PC-3 (cell line): ENCODE data around the gene KIF6. TPM values are rescaled to one million over a fixed set of nuclear protein-coding genes. Genes with fewer than 3 reads are reported as not detected.

Experiments used
- ATAC-seq: fragments of 200-7000 bp; cut with Tn5 transposase; 2 replicates; pipeline ENCODE4 v1.9.1; 2020; ENCODE audit warnings: mild to moderate bottlenecking, moderate library complexity
- BruUV-seq: library from RNA; stranded (reverse); fragments of 400-500 nt; replicated peaks from 2 replicates; lab custom pipeline; 2021; lab: Mats Ljungman, UMichigan
- CTCF ChIA-PET: fragments of 300-600 bp; sonication (Branson Sonifier 250); formaldehyde crosslinking; loops from one replicate; lab custom pipeline; 2022; ENCODE audit warnings: antibody characterized with exemption; lab: Charles Lee
- POLR2A ChIA-PET: fragments of 300-600 bp; sonication (Branson Sonifier 250); formaldehyde crosslinking; loops from one replicate; lab custom pipeline; 2022; ENCODE audit warnings: antibody characterized with exemption; ENCODE audit not compliant: unreplicated experiment; lab: Charles Lee
- DNase-seq: peaks from one replicate; pipeline ENCODE4 v3.0.0-alpha.2; 2015
- H2AFZ ChIP-seq: fragments of 300-600 bp; sonication (generic); 2 replicates; pipeline ENCODE4 v1.6.0; 2016; ENCODE audit warnings: antibody characterized with exemption, low read length
- H3F3A ChIP-seq: fragments of 300-600 bp; sonication (generic); one replicate; pipeline ENCODE4 v1.6.0; 2017; ENCODE audit warnings: antibody characterized with exemption, low read length, control low read depth, mild to moderate bottlenecking; ENCODE audit not compliant: unreplicated experiment
- H3K27ac ChIP-seq: fragments of 300-600 bp; sonication (generic); 2 replicates; pipeline ENCODE4 v1.5.1; 2016; ENCODE audit warnings: mild to moderate bottlenecking, low read length
- H3K27me3 ChIP-seq: fragments of 300-600 bp; sonication (generic); 2 replicates; pipeline ENCODE4 v1.6.1; 2016; ENCODE audit warnings: low read length, mixed read lengths
- H3K36me3 ChIP-seq: fragments of 300-600 bp; sonication (generic); 2 replicates; pipeline ENCODE4 v1.6.1; 2016; ENCODE audit warnings: low read depth, mixed run types, low read length, mixed read lengths
- H3K4me1 ChIP-seq: fragments of 300-600 bp; sonication (generic); 2 replicates; pipeline ENCODE4 v1.5.1; 2016; ENCODE audit warnings: low read length; ENCODE audit not compliant: insufficient read depth
- H3K4me2 ChIP-seq: fragments of 300-600 bp; sonication (generic); 2 replicates; pipeline ENCODE4 v1.6.0; 2016; ENCODE audit warnings: low read length
- H3K4me3 ChIP-seq: fragments of 300-600 bp; sonication (generic); 2 replicates; pipeline ENCODE4 v1.5.1; 2016; ENCODE audit warnings: mild to moderate bottlenecking, low read length, mixed read lengths
- H3K79me2 ChIP-seq: fragments of 300-600 bp; sonication (generic); 2 replicates; pipeline ENCODE4 v1.6.1; 2017; ENCODE audit warnings: low read length, mixed read lengths
- H3K9ac ChIP-seq: fragments of 300-600 bp; sonication (generic); 2 replicates; pipeline ENCODE4 v1.6.0; 2016; ENCODE audit warnings: mild to moderate bottlenecking, low read length
- H3K9me2 ChIP-seq: fragments of 300-600 bp; sonication (generic); replicated peaks from 2 replicates; pipeline ENCODE4 v1.6.1; 2016; ENCODE audit warnings: mixed run types, low read length, mixed read lengths
- H3K9me3 ChIP-seq: fragments of 300-600 bp; sonication (generic); 2 replicates; pipeline ENCODE4 v1.6.1; 2016; ENCODE audit warnings: low read length, mixed read lengths
- H4K20me1 ChIP-seq: fragments of 300-600 bp; sonication (generic); 2 replicates; pipeline ENCODE4 v1.6.1; 2016; ENCODE audit warnings: low read length, mixed read lengths
- CTCF ChIP-seq: fragments of 300-600 bp; sonication (generic); conservative IDR thresholded peaks from 2 replicates; pipeline ENCODE4 v1.5.1; 2017; ENCODE audit warnings: antibody characterized with exemption, low read depth, mild to moderate bottlenecking, low read length
- EZH2 ChIP-seq: fragments of 300-600 bp; sonication (generic); IDR thresholded peaks from one replicate; pipeline ENCODE4 v1.6.1; 2017; ENCODE audit warnings: antibody characterized with exemption, mild to moderate bottlenecking, low read length; ENCODE audit not compliant: unreplicated experiment
- EZH2phosphoT487 ChIP-seq: fragments of 300-600 bp; sonication (generic); IDR thresholded peaks from 2 replicates; pipeline ENCODE4 v1.6.1; 2018; ENCODE audit warnings: mild to moderate bottlenecking, antibody characterized with exemption, low read length, borderline replicate concordance
- intact Hi-C: fragments of 100-400 bp; cut with micrococcal nuclease; formaldehyde crosslinking; loops from 2 replicates; pipeline ENCODE4 v1.9.0; 2023
- total RNA-seq: library from RNA; depleted of rRNA; stranded (reverse); fragments of >200 nt; gene quantifications from 2 replicates; pipeline ENCODE4 v1.2.3, GENCODE V29; 2014

The KIF6 gene
- total RNA-seq, 1 experiment from 2014 or later, result 0.07 TPM

- Histone ChIP-seq H3K79me2 (no peaks in the 10 kb centered on the region), H3K27me3 (peaks cover 51% of the 10 kb centered on the region), H3K9me2 (no peaks in the 10 kb centered on the region), H3F3A (no peaks in the 10 kb centered on the region), H2AFZ (no peak overlapping the region), H3K4me3 (no peak overlapping the region), H4K20me1 (no peaks in the 10 kb centered on the region), H3K4me2 (no peak overlapping the region), H3K9me3 (no peaks in the 10 kb centered on the region), H3K4me1 (no peaks in the 10 kb centered on the region), H3K27ac (no peak overlapping the region), H3K36me3 (no peaks in the 10 kb centered on the region), H3K9ac (no peak overlapping the region)
- BruUV-seq, result no TSS peak
- TF ChIP-seq EZH2phosphoT487 (no peak), EZH2 (no peak), CTCF (no peak)
- intact Hi-C loops, result no loop called here
- ChIA-PET POLR2A (no interaction called here), CTCF (no interaction called here)
- no peak for ATAC-seq
- no peak for DNase-seq
Observed at GRCh38 chr6:39338397-39338796, 386.8 kb downstream of the KIF6 start.

GRCh38 chr6:39335780-39336545 is 389.2 kb downstream of the KIF6 start:
- H3K27ac ChIP-seq, result no peak overlapping the region
- H3K9ac ChIP-seq, result no peak overlapping the region
- H3K4me3 ChIP-seq, result no peak overlapping the region
- ATAC-seq (no peak), DNase-seq (no peak)
- H3K79me2 ChIP-seq, result no peaks in the 10 kb centered on the region
- H3K27me3 ChIP-seq, result peaks cover 49% of the 10 kb centered on the region
- H3K4me1 ChIP-seq, result no peaks in the 10 kb centered on the region
- H4K20me1 ChIP-seq, result no peaks in the 10 kb centered on the region
- no peaks in the 10 kb centered on the region for H3K9me2 ChIP-seq
- H2AFZ ChIP-seq, result no peak overlapping the region
- intact Hi-C loops, result no loop called here
- no peaks in the 10 kb centered on the region for H3F3A ChIP-seq
- ChIA-PET POLR2A (no interaction called here), CTCF (no interaction called here)
- no peaks in the 10 kb centered on the region for H3K9me3 ChIP-seq
- H3K4me2 ChIP-seq, result no peak overlapping the region
- BruUV-seq, result no TSS peak
- no peak for TF ChIP-seq CTCF
- no peak for TF ChIP-seq EZH2phosphoT487
- no peak for TF ChIP-seq EZH2
- H3K36me3 ChIP-seq, result no peaks in the 10 kb centered on the region

DNA sequence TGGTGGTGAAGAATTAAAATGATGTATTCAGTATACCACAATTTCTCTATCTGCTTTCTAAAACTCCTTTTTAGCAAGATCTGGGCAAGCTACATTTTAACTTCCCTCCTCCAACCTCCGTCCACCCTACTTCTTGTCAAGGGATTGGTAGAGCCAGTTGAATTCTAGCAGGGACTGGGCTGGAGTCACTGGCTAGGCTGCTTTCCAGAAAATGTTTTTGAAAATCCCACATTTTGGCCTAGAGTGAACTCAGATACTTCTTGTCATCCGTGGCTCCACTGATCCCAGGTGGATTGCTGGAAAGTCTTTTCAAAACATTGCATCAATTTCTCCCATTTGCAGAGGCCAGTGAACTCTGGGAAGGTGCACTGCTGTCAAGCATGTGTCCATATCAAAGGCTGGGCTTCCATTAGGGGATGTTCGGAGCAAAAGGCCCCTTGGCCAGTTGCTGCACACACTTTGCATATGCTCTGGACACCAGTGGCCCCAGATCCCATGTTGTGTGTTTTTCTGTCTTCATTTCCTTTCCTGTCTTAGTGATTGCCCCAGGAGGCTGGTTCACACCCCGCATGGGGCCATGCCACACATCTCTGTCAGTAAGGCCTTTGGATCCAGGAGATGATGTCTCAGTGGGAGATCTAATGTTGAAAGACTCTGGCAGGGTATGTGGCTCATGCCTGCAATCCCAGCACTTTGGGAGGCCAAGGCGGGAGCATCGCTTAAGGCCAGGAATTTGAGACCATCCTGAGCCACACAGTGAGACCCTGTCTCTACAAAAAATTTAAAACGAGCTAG is 391.4 kb downstream of the KIF6 start:
- Histone ChIP-seq H3K27ac (no peak overlapping the region), H3K9me2 (no peaks in the 10 kb centered on the region), H3K9ac (no peak overlapping the region), H3F3A (no peaks in the 10 kb centered on the region), H3K4me3 (no peak overlapping the region), H3K36me3 (no peaks in the 10 kb centered on the region), H4K20me1 (no peaks in the 10 kb centered on the region), H3K4me2 (no peak overlapping the region), H3K9me3 (no peaks in the 10 kb centered on the region), H2AFZ (no peak overlapping the region), H3K27me3 (peaks cover 32% of the 10 kb centered on the region), H3K4me1 (no peaks in the 10 kb centered on the region), H3K79me2 (no peaks in the 10 kb centered on the region)
- ChIA-PET CTCF (no interaction called here), POLR2A (no interaction called here)
- TF ChIP-seq CTCF, result no peak
- no peak for TF ChIP-seq EZH2phosphoT487
- TF ChIP-seq EZH2, result no peak
- DNase-seq (no peak), ATAC-seq (no peak)
- intact Hi-C loops, result no loop called here
- no TSS peak for BruUV-seq
